ENCODE measurements around the gene TRAPPC10.

DNA sequence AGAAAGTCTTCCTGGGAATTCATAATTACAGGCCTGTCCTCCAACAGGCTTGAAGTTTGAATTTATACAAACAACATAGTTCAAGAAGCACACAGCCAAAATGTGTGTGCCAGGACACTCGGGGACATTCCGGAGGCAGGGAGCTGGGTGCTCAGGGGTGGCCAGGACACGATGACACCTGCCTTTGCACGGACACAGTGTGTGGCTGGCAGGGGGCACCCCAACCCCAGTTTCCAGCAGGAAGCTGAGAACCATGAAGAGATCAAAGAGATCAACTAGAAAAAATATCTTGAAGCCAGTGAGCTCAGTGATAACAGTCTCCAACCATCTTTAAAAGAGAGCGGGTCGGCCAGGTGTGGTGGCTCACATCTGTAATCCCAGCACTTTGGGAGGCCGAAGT lies 32.5 kb upstream of the TRAPPC10 start:
- TF ChIP-seq MAX (IDR thresholded peaks at IDR 0.05) = no peak
- TF ChIP-seq TAF1 (IDR thresholded peaks at IDR 0.05; ENCODE audit: low read depth) = no peak
- no peak for TF ChIP-seq NFIC (IDR thresholded peaks at IDR 0.05)

Data from Ishikawa (cell line).